HepG2 (cell line): Measurements from ENCODE around the gene TMEM125. TPM values are rescaled to one million over a fixed set of nuclear protein-coding genes. Genes with fewer than 3 reads are reported as not detected.

Experiments used
- ASH2L ChIP-seq: fragments of 300-600, 200-600 bp; sonication (generic); IDR thresholded peaks from 2 replicates; pipeline ENCODE4 v1.7.0; 2017; ENCODE audit warnings: low read depth, mild to moderate bottlenecking, moderate library complexity, mixed read lengths, low read length; ENCODE audit not compliant: insufficient read length
- CCDC6 ChIP-seq: sonication (generic); formaldehyde crosslinking; IDR thresholded peaks from 2 replicates; pipeline ENCODE4 v1.8.1; 2022; ENCODE audit warnings: mild to moderate bottlenecking, missing genetic modification reagents, moderate library complexity
- EP300 ChIP-seq, 3 experiments: sonication (generic) in 1 of 3; formaldehyde crosslinking in 1 of 3; IDR thresholded peaks; 2 replicates each; pipeline versions ENCODE4 v1.5.1 to v1.6.1; 2011 to 2020; ENCODE audit warnings: low read depth in 2 of 3, low read length in 2 of 3, borderline replicate concordance in 1 of 3, improper control_type of control experiment in 1 of 3, mild to moderate bottlenecking in 1 of 3, missing genetic modification reagents in 1 of 3, moderate library complexity in 1 of 3
- HOMEZ ChIP-seq: IDR thresholded peaks from 2 replicates; pipeline ENCODE4 v1.6.1; 2016; ENCODE audit warnings: low read depth
- HOXA3 ChIP-seq: sonication (generic); formaldehyde crosslinking; IDR thresholded peaks from 2 replicates; pipeline ENCODE4 v1.5.0; 2020; ENCODE audit warnings: missing genetic modification reagents
- KDM4B ChIP-seq: sonication (generic); formaldehyde crosslinking; IDR thresholded peaks from 2 replicates; pipeline ENCODE4 v1.4.0; 2020; ENCODE audit warnings: missing genetic modification reagents
- MIER3 ChIP-seq: IDR thresholded peaks from 2 replicates; pipeline ENCODE4 v1.6.1; 2016; ENCODE audit warnings: missing compliant biosample characterization, borderline replicate concordance
- NFKB2 ChIP-seq: sonication (generic); formaldehyde crosslinking; IDR thresholded peaks from 2 replicates; pipeline ENCODE4 v1.4.0; 2020; ENCODE audit warnings: missing genetic modification reagents, borderline replicate concordance
- PHB2 ChIP-seq: fragments of 450-650 bp; IDR thresholded peaks from 2 replicates; pipeline ENCODE4 v1.6.1; 2018; ENCODE audit not compliant: partially characterized antibody
- PPARG ChIP-seq: conservative IDR thresholded peaks from 2 replicates; pipeline ENCODE4 v1.6.1; 2016; ENCODE audit warnings: missing biosample characterization, missing genetic modification reagents
- RBM39 ChIP-seq: fragments of 200-400 bp; formaldehyde crosslinking; IDR thresholded peaks from one replicate; pipeline ENCODE4 v1.6.1; 2018; ENCODE audit warnings: antibody characterized with exemption, mild to moderate bottlenecking, low read depth, low read length; ENCODE audit not compliant: poor library complexity, severe bottlenecking
- RXRB ChIP-seq: IDR thresholded peaks from 2 replicates; pipeline ENCODE4 v1.6.1; 2016; ENCODE audit warnings: borderline replicate concordance, missing genetic modification reagents, missing compliant biosample characterization
- SETDB1 ChIP-seq: sonication (generic); formaldehyde crosslinking; IDR thresholded peaks from 2 replicates; pipeline ENCODE4 v1.5.1; 2020; ENCODE audit warnings: missing genetic modification reagents, mild to moderate bottlenecking, borderline replicate concordance
- SMAD1 ChIP-seq: sonication (generic); formaldehyde crosslinking; IDR thresholded peaks from 2 replicates; pipeline ENCODE4 v1.4.0; 2020; ENCODE audit warnings: missing genetic modification reagents, low read depth, mild to moderate bottlenecking, borderline replicate concordance
- SOX6 ChIP-seq, 2 experiments: fragments of 450-650 bp in 1 of 2; sonication (generic) in 1 of 2; formaldehyde crosslinking in 1 of 2; IDR thresholded peaks; 2 replicates each; pipeline versions ENCODE4 v1.4.0 to v1.6.1; 2017 to 2020; ENCODE audit warnings: antibody characterized with exemption in 1 of 2, mild to moderate bottlenecking in 1 of 2, missing genetic modification reagents in 1 of 2
- ZC3H13 ChIP-seq: sonication (generic); formaldehyde crosslinking; IDR thresholded peaks from 2 replicates; pipeline ENCODE4 v1.8.1; 2023; ENCODE audit warnings: mild to moderate bottlenecking, missing genetic modification reagents, moderate library complexity
- ZNF224 ChIP-seq: sonication (generic); formaldehyde crosslinking; IDR thresholded peaks from 2 replicates; pipeline ENCODE4 v1.5.0; 2020; ENCODE audit warnings: mild to moderate bottlenecking, missing genetic modification reagents
- ZNF383 ChIP-seq: sonication (generic); formaldehyde crosslinking; IDR thresholded peaks from 2 replicates; pipeline ENCODE4 v1.4.0; 2020; ENCODE audit warnings: missing genetic modification reagents, mild to moderate bottlenecking, borderline replicate concordance
- ZNF432 ChIP-seq: sonication (generic); formaldehyde crosslinking; IDR thresholded peaks from 2 replicates; pipeline ENCODE4 v1.5.0; 2020; ENCODE audit warnings: missing genetic modification reagents, mild to moderate bottlenecking, borderline replicate concordance
- ZNF580 ChIP-seq: IDR thresholded peaks from 2 replicates; pipeline ENCODE4 v1.6.1; 2016; ENCODE audit warnings: low read depth, borderline replicate concordance
- ZNF83 ChIP-seq: sonication (generic); formaldehyde crosslinking; IDR thresholded peaks from 2 replicates; pipeline ENCODE4 v1.4.0; 2020; ENCODE audit warnings: missing genetic modification reagents, mild to moderate bottlenecking, borderline replicate concordance
- polyA plus RNA-seq, 8 experiments: library from polyadenylated mRNA; depleted of rRNA in 3 of 8; stranded (reverse) in 7 of 8; unstranded in 1 of 8; fragments of >200 nt; fragmentation: Illumina TruSeq in 4 of 8; extraction: Trizol in 4 of 8; gene quantifications; 2 replicates each; pipeline versions ENCODE4 v1.2.1 to v1.2.3, GENCODE V29; 2011 to 2016; ENCODE audit warnings: low read depth in 4 of 8, missing spikeins in 1 of 8, mixed read lengths in 1 of 8; ENCODE audit not compliant: insufficient read depth in 1 of 8
- total RNA-seq, 5 experiments: library from RNA; depleted of rRNA; stranded (reverse); fragments of >200 nt; fragmentation: Illumina TruSeq; extraction: Trizol; gene quantifications; 2 replicates each; pipeline ENCODE4 v1.2.3, GENCODE V29; 2016; ENCODE audit warnings: low read depth in 1 of 5
- TF ChIP-seq, protein P1 (sequence below): sonication (generic); formaldehyde crosslinking; IDR thresholded peaks from 2 replicates; pipeline ENCODE4 v1.4.0; 2020; ENCODE audit warnings: missing genetic modification reagents
- TF ChIP-seq, protein P2 (sequence below): sonication (generic); formaldehyde crosslinking; IDR thresholded peaks from 2 replicates; pipeline ENCODE4 v1.8.0; 2022; ENCODE audit warnings: missing genetic modification reagents, mild to moderate bottlenecking, borderline replicate concordance
- TF ChIP-seq, protein P3 (sequence below): IDR thresholded peaks from 2 replicates; pipeline ENCODE4 v1.6.1; 2018; ENCODE audit warnings: missing genetic modification reagents

TMEM125 gene
- total and polyA plus RNA-seq, 2 of the 13 experiments (the other 11 are each of a cell fraction or from before 2014, with no cell fraction given) = 0.03 TPM; not detected in 1

GRCh38 chr1:43238085-43238484 lies 31.7 kb upstream of the TMEM125 start (continued):
- TF ChIP-seq ZNF580 (peak; percentile 73; the same call in 1 of the 2 replicates), ASH2L (no peak), ZNF432 (CRISPR knock-in tag) (no peak), NFKB2 (CRISPR knock-in tag) (no peak), RXRB (peak; percentile 81), MIER3 (peak; percentile 69; the same call in 1 of the 2 replicates), HOXA3 (peak; percentile 39; the same call in 1 of the 2 replicates), ZNF383 (CRISPR knock-in tag) (no peak), EP300 (IDR thresholded peaks at IDR 0.05; ENCODE audit: low read depth in 2 of 2, low read length in 2 of 2) (no peak), EP300 (CRISPR knock-in tag; IDR thresholded peaks at IDR 0.05; ENCODE audit: borderline replicate concordance) (no peak), PPARG (CRISPR knock-in tag) (peak; percentile 44; the same call in 1 of the 2 replicates), SOX6 (IDR thresholded peaks at IDR 0.05) (no peak), SOX6 (CRISPR knock-in tag; IDR thresholded peaks at IDR 0.05) (0 out of 2 replicates have a peak, but pooled peaks have one; percentile 11), SMAD1 (CRISPR knock-in tag) (no peak), ZC3H13 (CRISPR knock-in tag) (no peak), HOMEZ (CRISPR knock-in tag) (0 out of 2 replicates have a peak, but pooled peaks have one; percentile 30), SETDB1 (CRISPR knock-in tag) (no peak), ZNF224 (CRISPR knock-in tag) (0 out of 2 replicates have a peak, but pooled peaks have one; percentile 50), CCDC6 (CRISPR knock-in tag) (no peak), KDM4B (CRISPR knock-in tag) (no peak), PHB2 (no peak), RBM39 (no peak), ZNF83 (no peak)
- TF ChIP-seq, protein P1, sequence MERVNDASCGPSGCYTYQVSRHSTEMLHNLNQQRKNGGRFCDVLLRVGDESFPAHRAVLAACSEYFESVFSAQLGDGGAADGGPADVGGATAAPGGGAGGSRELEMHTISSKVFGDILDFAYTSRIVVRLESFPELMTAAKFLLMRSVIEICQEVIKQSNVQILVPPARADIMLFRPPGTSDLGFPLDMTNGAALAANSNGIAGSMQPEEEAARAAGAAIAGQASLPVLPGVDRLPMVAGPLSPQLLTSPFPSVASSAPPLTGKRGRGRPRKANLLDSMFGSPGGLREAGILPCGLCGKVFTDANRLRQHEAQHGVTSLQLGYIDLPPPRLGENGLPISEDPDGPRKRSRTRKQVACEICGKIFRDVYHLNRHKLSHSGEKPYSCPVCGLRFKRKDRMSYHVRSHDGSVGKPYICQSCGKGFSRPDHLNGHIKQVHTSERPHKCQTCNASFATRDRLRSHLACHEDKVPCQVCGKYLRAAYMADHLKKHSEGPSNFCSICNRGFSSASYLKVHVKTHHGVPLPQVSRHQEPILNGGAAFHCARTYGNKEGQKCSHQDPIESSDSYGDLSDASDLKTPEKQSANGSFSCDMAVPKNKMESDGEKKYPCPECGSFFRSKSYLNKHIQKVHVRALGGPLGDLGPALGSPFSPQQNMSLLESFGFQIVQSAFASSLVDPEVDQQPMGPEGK (CRISPR knock-in tag) = 0 out of 2 replicates have a peak, but pooled peaks have one; percentile 36
- TF ChIP-seq, protein P2, sequence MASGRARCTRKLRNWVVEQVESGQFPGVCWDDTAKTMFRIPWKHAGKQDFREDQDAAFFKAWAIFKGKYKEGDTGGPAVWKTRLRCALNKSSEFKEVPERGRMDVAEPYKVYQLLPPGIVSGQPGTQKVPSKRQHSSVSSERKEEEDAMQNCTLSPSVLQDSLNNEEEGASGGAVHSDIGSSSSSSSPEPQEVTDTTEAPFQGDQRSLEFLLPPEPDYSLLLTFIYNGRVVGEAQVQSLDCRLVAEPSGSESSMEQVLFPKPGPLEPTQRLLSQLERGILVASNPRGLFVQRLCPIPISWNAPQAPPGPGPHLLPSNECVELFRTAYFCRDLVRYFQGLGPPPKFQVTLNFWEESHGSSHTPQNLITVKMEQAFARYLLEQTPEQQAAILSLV (CRISPR knock-in tag) = no peak
- TF ChIP-seq, protein P3, sequence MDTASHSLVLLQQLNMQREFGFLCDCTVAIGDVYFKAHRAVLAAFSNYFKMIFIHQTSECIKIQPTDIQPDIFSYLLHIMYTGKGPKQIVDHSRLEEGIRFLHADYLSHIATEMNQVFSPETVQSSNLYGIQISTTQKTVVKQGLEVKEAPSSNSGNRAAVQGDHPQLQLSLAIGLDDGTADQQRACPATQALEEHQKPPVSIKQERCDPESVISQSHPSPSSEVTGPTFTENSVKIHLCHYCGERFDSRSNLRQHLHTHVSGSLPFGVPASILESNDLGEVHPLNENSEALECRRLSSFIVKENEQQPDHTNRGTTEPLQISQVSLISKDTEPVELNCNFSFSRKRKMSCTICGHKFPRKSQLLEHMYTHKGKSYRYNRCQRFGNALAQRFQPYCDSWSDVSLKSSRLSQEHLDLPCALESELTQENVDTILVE (CRISPR knock-in tag) = peak; percentile 63; the same call in 1 of the 2 replicates
